DMS 273 treated with DMSO at 0.1 percent for 48 hours (cell line): Measurements from ENCODE around the gene C1QTNF5.

Experiments used
- DNase-seq: peaks from one replicate; lab custom pipeline; 2025; lab: John Stamatoyannopoulos, UW

The C1QTNF5 gene

DNA sequence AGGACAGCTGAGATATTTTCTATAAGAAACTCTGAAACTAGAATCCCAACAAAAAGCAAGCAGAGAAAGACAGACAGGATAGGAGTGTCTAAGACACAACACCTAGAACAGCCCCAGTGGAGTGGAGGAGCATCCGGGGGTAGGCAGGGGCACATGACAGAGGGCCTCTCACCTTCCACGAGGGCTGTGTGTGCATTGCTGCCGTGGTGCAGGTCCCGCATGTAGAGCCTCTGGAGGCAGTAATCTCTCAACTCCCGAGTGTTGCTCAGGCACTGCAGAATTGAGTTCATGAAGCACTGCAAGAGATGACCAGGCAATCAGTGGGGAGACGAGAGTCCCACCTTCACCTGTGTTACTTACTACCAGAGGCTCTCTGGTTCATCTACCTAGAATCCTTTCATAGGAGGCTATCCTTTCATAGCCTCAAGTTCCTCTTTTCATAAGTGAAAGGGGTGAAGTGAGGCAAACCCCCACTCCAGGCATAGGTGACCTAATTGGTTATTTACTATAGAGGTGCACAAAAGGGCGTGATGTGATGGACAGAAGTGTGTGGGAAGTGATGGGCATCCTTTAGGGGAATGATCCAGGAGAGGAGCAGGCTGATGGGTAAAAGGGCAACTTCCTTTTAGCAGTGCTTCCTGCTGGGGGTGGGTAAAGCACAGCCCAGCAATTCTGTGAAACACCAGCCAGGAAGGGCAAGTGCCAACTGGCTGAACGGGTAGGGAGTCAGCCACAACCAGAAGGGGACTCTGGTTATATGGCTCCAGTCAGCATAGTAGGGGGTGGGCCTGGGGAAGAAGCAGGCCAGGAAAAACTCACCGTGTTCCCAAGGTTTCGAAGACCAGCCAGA, 18.9 kb upstream of the C1QTNF5 start:
- DNase-seq = no peak

- no peak for DNase-seq
Measured at GRCh38 chr11:119357074-119357473, 16.4 kb upstream of the C1QTNF5 start.

GRCh38 chr11:119356349-119357031, 15.8 kb upstream of the C1QTNF5 start:
- DNase-seq = no peak

DNA sequence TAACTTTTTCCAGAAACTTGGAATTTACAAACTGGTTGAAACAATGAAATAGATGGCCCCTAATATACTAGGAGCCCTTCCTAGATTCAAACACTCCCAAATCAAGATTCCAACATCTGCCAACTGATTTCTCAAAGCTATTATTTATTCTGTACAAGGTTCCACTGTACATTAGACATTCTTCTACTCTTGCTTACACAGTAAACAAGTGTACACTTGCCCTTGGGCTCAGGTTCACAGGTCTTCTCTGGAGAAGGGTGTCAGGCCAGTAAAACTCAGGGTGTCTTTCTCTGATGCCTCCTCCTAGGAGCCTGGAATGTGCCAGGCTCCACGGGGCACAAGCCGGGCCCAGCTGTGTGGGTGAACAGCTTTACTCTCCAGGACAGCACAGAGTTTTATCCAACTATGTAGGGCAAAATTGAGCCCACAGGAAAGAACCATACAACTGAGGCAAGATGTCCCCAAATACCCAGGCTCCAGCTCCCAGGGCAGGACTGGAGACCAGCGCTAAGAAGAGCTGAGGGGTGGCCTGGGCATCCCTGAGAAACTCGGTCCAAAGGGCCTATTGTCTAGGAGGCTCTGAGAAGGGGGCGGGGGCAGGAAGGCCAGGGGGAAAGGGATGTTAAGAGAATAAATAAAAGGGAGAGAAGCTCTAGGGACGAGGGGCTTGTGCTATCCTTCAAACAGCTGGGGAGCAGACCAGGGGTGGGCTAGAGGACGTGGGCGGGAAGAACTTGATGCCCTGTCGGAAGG, 14.6 kb upstream of the C1QTNF5 start:
- no peak for DNase-seq

DNA sequence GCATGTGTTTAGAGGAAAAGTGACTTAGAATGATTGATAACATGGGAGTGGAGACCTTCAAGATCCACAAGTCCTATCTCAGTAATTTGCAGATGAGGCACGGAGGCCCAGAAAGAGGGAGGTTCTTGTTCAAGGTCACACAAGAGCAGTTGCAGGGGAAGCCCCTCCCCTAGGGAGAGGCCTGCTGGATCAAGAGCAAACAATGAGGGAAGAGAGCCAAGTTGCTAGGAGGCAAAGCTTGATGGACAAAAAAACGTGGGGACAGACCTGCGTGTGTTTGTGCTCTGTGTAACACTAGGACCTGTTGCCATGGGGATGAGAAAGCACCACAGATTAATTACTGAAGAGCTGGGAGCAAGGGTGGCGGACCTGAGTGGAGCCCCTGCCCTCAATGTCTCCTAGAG, 12.2 kb upstream of the C1QTNF5 start:
- no peak for DNase-seq

GRCh38 chr11:119351232-119351631, 10.5 kb upstream of the C1QTNF5 start:
- no peak for DNase-seq

DNA sequence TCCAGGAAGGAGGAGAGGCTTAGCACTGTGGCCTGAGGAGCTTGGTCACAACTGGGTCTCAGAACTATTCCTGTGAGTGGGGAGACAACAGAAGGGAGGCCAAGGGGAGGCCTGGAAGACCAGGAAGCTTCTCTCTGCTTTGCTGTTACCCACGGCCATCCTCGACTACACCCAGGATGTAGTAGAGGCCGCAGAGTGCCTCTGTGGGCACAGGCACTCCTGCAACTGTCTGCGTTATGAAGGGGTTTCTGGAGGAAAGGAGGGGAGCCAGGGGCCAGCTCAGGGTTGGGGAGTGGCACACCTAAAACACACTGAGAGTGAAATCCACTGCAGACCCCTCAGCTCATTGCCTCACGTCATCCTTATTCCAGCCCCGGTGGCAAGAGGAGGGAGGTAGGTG, 9.6 kb upstream of the C1QTNF5 start:
- no peak for DNase-seq

DNA sequence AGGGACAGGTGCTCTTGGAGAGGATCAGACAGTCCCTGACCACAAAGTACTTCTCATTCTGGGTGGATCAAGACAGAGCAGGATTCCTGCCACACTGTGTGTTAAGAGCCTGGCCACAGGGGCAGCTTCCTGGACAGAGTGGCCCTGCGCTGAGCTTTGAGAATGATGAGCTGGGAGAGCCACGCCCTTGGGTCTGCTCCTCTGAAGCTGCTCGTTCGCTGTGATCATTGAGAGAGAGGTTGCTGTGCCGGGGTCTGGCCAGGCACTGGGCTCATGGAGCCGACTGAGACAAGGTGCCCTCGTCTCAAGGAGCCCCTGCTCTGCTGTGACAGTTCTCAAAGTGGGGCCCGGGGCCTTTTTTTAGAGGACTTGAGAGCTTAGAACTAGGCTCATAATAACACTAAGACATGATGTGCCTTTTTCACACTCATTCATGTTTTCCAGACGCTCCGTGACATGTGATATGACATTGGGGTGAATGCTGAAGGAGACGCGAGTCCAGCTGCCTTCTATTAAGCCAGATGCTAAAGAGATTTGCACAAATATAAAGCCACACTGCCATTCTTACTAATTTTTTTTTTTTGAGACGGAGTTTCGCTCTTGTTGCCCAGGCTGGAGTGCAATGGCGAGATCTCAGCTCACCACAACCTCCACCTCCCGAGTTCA, 7.4 kb upstream of the C1QTNF5 start:
- DNase-seq = no peak

DNA sequence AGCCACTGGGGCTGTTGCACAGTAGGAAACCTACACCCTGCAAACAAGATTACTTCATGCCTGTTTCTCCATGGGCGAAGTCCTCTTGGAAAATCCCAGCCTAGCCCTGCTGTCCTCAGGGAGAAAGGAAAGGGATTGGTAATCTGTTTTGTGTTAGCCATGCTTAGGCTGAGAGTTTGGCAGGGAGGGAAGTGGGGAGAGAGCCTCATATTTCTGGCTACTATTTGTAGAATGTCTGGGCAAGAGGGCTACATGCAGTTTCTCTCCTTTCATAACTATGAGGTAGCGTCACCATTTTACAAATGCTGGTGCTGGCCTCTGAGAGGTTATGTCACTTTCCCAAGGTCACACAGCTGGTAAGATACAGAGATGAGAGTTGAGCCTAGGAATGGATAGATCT, 6.6 kb upstream of the C1QTNF5 start:
- DNase-seq = no peak

DNA sequence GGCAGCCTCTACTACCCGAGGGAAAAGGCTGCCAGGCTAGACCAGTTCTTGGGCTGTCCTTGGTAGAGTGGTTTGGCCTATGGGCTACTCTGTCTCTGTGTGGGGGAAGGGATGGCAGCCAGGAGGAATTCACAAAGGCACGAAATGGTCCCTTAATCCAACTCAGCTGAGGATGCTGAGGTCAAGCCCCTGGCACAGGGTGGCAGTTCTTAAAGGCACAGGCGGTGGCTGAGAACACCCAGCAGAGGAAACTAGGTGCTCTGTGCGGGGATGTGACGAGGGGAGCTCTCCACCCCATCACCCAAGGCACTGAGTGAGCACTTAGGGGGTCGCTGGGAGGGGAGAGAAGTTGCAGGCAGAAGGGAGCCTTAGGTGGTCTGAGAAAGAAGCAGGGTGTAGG, 5.9 kb upstream of the C1QTNF5 start, which contains the start of gene MFRP:
MFRP (minus strand) TSS at position 101 of the 400 bp plus-strand sequence. CDS start 192 bp downstream, outside the sequence.
- DNase-seq = no peak

DNA sequence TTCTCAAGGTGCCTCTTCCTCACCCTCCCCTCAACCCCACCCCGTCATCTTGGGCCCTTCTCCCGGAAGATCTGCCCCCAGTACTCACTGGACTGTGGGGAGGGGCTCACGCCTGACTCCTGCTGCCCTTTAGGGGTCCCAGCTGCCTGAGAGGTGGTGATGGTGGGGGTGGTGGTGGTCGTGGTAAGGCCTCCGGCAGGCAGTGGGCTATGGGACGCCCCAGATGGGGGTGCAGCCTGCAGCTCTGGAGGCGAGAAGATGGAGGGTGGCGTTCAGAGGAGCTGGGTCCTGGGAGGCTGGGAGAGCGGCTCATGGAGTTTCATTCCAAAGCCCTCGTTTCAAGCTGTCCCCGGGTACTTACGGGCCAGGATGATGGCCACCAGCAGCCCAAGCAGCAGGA, 5.0 kb upstream of the C1QTNF5 start:
- no peak for DNase-seq

DNA sequence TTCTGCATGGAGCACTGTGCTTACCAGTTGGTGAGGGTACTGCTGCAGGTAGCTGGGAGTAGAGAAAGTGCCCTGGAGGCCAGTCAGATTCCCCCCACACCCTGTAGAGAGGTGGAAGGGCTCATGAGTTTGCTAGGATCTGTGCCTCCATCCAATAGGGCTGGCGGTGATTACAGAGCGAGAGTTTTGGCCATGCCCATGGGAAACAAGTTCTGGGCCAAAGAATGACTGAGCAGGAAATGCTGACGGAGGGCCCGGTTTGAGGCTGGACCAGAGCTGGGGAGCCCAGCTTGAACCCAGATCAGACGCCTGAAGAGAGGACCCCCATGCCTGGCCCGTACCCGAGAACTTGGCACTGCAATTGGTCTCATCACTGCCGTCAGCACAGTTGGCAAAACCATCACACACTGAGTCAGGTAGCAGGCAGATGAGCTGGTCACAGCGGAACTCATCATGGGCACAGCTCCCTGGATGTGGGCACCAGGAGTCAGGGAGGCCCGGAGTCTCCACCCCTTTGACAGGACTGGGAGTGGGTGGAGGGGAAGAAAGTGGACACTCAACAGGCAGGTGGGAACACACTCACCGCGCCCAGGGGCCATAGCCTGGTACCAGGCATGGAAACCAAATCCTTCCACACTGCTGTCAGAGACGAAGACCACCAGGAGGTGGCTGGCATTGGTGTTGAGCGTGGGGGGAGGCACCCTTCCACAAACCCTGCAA, 3.8 kb upstream of the C1QTNF5 start:
- DNase-seq = no peak

- DNase-seq = no peak
Measured at GRCh38 chr11:119343726-119344125, 3.0 kb upstream of the C1QTNF5 start.

- DNase-seq = no peak
Measured at GRCh38 chr11:119342362-119343130, 1.9 kb upstream of the C1QTNF5 start.

GRCh38 chr11:119342023-119342300, 1.3 kb upstream of the C1QTNF5 start:
- DNase-seq = no peak

GRCh38 chr11:119341222-119342022, 739 bp upstream of the C1QTNF5 start:
- no peak for DNase-seq

- DNase-seq = no peak
Measured at GRCh38 chr11:119339589-119340334, 921 bp downstream of the C1QTNF5 start.

DNA sequence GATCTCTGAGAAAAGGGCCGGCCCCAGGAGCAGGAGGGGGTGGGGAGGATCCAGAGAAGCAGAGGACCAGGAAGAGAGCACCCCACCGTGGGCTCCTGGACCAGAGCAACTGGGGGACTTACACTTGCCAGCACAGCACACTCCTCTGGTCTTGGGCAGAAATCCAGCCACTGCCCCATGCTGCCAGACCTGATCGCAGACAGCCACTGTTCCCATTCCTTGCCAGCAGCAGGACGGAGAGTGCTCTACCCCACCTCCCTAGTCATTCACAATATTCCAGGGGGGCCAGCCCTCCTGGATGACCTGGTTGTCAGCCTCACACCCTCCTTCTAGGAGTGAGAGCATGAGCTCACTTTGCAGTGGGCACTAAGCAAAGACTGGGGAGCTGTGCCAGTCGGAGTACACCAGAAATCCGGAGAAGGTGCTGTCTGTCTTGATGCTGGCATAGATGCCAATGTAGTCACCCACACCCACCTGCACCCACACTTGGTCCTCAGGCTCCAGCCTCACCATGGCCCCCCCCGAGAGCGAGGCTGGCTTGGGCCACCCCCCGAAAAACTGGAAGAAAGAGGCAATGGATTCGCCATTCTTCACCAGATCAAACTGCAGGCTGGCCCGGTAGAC, 1.6 kb downstream of the C1QTNF5 start:
- DNase-seq = no peak
